HG03342 (cell line): ENCODE data around the gene POLD2.

Experiments
- ATAC-seq: cut with Tn5 transposase; IDR thresholded peaks from one replicate; pipeline ENCODE4 v1.9.1; 2021; ENCODE audit warnings: mild to moderate bottlenecking, moderate library complexity; ENCODE audit not compliant: unreplicated experiment

Gene POLD2

DNA sequence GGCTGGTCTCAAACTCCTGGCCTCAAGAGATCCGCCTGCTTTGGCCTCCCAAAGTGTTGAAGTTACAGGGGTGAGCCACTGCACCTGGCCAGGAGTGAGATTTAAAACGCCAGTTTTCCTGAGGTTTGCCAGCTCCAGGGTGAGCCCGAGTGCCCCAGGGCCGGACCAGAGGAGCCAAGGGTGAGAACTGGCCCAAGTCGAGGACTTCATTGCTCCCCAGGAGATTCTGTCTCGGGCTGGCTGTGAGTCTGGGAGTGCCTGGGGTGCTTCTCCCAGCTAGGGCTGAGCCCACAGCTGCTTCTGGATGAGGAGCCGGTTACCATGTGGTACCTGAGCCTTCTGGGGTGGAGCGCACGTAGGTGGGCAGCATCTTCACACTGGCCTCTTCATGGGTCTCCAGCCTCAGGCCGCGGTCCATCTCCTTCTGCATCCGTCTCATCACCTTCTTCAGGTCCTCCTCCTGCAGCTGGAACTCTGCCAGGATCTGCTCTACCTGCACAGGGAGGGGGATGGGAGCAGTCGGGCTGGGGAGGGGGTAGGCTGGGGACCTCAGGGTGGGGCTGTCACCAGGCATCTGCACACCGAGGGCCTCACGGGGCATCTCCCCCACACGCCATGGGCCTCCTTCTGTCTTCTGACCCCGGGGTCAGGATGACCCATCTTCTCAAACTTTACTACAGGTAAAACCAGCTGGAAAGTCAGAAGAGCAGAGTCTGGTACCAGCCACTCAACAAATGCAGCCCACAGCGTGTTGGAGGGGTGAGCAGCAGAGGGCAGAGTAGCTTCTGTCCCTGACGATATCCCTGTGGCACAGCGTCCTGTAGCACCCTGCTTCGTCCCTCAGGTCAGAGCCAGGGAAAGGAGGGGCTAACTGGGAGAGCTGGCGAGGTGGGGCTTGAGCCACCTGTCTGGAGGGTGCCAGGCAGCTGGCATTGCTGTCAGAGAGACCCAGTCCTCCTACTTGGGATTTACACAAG, 29.9 kb upstream of the POLD2 start:
- ATAC-seq = no peak

- no peak for ATAC-seq
These were observed 28.6 kb upstream of the POLD2 start for GRCh38 chr7:44151956-44152355.

- no peak for ATAC-seq
These were observed 27.9 kb upstream of the POLD2 start for GRCh38 chr7:44150966-44151941.

GRCh38 chr7:44150466-44150832, 27.1 kb upstream of the POLD2 start:
- no peak for ATAC-seq

DNA sequence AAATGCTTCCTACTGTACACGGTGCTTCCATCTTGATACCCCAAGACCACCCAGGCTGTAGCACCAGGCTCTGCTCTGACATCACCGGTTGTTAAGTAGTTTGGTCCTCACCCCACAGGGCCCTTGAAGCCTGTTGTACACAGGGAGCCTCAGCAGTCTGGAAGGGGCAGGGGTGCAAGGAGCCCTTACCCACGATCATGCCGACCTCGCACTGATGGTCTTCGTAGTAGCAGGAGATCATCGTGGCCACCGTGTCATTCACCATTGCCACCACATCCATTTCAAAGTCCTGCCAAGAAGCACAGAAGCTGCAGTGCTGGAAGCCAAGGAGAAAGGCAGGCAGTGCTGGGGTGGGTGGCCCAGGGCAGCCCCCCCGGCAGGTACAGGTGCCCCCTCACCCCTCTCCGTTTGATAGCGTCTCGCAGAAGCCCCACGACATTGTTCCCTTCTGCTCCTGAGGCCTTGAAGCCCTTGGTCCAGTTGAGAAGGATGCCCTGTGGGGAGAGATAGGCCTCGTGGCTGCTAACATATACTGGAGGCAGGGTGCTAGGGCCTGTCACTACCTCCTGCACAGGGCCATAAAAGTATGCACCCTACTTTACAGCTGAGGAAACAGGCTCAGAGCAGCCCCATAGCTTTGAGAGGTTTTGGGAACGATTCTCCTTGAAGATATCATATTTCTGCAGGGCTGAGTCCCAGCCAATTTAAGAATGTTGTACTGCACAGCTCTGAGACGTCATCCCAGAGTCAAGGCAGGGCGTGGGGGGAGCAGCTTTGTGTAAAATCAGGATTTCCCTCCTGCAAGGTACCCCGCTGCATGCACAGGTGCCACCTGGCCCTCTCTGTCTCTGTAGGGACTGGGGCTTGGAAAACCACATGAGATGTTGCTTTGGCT, 26.5 kb upstream of the POLD2 start:
- ATAC-seq = no peak

- no peak for ATAC-seq
These were observed 25.7 kb upstream of the POLD2 start for GRCh38 chr7:44148961-44149536.

- no peak for ATAC-seq
These were observed 24.8 kb upstream of the POLD2 start for GRCh38 chr7:44148166-44148565.

- ATAC-seq = no peak
These were observed 24.0 kb upstream of the POLD2 start for GRCh38 chr7:44147026-44147991.

DNA sequence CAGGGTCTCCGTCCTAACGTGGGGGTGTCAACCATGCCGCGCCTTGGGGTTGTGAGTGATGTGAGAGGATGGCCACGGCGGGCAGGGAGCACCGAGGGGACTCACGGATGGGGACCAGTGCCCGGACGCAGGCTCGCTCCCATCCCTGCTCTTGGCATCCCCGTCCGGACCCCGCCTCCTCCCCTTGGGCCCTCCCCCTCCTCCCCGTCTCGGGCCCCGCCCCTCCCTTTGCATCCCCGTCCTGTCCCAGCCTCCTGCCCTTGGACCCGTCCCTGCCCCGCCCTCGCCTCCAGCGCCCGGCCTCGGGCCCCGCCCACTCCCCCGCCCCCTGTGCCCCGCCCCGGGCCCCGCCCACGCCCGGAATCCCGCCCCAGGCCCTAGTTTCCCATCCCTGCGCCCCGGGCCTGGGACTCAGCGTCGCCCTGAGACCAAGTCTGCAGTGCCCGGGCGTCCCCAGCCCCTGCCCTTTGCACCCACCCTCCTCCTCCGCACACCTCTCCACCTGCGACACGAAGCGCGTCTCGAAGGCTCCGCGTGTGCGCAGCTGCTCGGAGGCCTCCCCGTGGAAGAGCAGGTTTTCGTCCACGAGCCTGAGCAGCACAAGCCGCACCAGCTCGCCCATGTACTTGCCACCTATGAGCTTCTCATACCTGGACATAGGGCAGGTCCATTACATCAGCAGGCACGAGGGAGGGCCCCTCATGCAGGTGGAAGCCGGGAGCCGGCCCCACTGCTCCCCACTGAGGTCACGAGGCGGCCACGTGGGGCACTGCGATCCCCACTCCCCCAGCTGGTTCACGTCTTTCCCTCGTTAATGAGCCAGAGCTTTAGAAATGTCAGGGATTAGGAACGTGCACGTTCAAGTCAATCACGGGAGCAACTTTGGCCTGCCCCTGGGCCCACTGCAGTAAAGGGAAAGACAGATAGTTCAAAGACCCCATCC, 22.9 kb upstream of the POLD2 start:
- no peak for ATAC-seq

- no peak for ATAC-seq
These were observed 22.2 kb upstream of the POLD2 start for GRCh38 chr7:44145479-44145968.

- ATAC-seq = no peak
These were observed 21.7 kb upstream of the POLD2 start for GRCh38 chr7:44144968-44145478.

- ATAC-seq = no peak
These were observed 21.1 kb upstream of the POLD2 start for GRCh38 chr7:44144426-44144967.

- ATAC-seq = no peak
These were observed 20.4 kb upstream of the POLD2 start for GRCh38 chr7:44143646-44144250.

- no peak for ATAC-seq
These were observed 18.7 kb upstream of the POLD2 start for GRCh38 chr7:44142028-44142427.

- no peak for ATAC-seq
These were observed 18.0 kb upstream of the POLD2 start, which contains the start of gene MYL7 for GRCh38 chr7:44141221-44141850. Gene MYL7 (minus strand): TSS chr7:44141332. CDS start chr7:44141305, 27 bp downstream.

GRCh38 chr7:44140341-44140740, 17.0 kb upstream of the POLD2 start:
- ATAC-seq = no peak
